ENCODE measurements around the gene CCNL2.
"Not testable (repeated sequence)": the region's sequence is repeated elsewhere in the genome, so short reads cannot be mapped to it uniquely, and the experiment has no call there.

CCNL2 gene

GRCh38 chr1:1419813-1420653, 20.9 kb upstream of the CCNL2 start:
- DNase-seq (ENCODE audit: low spot score), result peak; percentile 3

DNA sequence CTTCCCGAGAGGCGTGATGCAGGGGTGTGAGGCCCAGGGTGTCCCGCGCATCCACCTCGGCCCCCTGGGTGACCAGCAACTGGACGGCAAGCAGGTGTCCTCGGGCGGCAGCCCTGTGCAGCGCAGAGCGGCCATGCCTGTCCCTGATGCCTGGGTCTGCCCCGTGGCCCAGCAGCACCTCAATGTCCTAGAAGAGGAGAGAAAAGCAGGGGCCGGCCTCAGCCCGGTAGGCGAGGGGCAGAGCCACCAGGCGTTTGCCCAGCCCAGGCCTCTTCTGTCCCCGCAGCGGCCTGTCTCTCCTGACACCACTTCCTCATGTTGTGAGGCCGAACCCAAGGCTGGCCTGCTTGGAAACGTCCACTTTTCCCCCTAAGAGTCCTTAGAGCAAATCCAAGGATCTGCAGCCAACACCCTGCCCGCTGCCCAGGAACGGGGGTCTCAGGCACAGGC, 20.3 kb upstream of the CCNL2 start:
- DNase-seq (ENCODE audit: low spot score), result no peak

DNA sequence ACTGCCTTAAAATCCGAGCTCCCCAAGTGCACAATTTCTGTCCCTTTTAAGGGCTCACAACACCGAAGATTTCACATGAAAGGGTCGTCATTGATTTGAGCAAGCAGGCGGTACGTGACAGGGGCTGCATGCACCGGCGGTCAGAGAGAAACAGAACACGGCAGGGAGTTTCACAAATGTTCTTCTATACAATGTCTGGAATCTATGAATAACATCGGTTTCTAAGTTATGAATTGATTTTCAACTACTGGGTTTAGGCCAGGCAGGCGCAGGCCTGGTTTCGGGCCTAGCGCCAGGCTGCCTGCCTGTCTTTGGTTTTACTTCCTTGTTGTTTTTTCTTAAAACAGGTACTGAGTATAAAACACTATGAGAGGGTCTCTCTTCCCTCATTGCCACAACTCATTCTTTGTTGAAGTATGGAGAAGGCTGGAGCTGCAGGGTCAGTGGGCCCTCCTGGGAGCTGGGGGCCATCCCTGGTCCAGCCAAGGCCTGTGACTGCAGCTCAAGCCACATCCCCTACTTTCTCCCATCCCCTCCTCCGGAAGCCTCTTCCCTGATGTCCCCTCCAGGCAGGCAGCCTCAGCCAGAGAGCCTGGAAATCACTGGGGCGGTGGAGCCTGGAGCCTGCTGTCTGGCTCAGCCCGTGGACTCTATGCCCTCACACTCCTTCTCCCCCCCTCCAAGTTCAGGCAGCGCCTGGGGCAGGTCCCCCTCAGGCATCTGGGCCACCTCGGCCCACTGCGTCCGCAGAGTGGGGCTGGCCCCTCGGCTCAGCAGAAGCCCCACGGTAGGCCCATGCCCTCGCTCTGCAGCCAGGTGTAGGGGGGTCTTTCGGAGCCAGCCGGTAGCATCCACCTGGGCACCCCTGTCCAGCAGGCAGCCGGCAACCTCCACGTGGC, 19.6 kb upstream of the CCNL2 start:
- no peak for DNase-seq (ENCODE audit: low spot score)

- not testable (repeated sequence) for DNase-seq (ENCODE audit: low spot score)
Observed at GRCh38 chr1:1417825-1418463, 18.8 kb upstream of the CCNL2 start.

DNA sequence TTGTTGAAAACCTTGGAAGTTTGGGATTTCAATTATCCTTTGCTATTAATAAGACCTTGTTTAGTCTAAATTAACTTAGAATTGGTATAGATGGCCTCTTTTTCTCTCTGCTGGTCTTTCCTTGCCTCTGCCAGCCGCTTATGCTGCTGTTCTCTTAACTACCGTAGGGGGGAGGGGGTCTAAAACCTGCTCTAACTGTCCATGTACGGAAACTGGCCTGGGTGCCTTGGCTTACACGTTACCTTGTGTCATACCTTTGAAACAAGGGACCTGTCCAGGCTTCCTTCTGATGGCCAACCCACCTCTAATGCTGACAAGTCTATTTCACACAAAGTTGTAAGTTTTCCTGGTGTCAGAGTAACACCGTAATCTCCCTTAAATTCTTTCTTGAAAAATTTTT, 18.3 kb upstream of the CCNL2 start:
- not testable (repeated sequence) for DNase-seq (ENCODE audit: low spot score)

DNA sequence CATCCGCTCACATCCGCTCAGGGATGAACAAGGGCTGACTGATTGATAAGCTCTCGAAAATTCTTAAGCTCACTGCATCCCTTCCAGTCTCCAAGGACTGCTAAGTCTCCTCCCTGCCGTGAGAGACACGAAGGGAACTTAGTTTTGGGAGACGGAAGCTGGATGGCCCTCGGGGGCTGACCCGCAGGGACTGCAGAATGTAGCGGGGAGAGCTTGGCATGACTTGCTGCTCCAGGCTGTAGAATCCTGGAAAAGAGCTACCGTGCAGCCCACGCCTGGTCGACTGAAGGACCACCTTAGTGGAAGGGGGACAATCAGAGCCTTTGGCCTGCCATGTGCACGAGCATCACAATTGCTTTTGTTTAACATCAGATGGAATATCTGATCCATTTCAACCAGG, 16.6 kb upstream of the CCNL2 start:
- DNase-seq (ENCODE audit: low spot score), result no peak

DNA sequence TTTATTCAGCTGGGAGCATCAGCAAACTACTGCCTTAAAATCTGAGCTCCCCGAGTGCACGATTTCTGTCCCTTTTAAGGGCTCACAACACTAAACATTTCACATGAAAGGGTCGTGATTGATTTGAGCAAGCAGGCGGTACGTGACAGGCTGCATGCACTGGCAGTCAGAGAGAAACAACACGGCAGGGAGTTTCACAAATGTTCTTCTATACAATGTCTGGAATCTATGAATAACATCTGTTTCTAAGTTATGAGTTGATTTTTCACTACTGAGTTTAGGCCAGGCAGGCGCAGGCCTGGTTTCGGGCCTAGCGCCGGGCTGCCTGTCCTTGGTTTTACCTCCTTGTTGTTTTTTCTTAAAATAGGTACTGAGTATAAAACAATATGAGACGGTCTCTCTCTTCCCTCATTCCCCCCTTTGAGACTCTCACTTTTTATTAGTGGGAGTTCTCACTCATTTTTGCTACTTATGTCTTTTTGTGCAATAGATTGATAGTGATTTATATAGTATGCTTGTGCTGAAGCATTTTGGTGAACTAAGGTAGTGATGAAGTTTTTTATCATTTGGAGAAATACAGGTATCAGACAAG, 13.3 kb upstream of the CCNL2 start:
- not testable (repeated sequence) for DNase-seq (ENCODE audit: low spot score)

GRCh38 chr1:1411626-1412025, 12.5 kb upstream of the CCNL2 start:
- no peak for DNase-seq (ENCODE audit: low spot score)

DNA sequence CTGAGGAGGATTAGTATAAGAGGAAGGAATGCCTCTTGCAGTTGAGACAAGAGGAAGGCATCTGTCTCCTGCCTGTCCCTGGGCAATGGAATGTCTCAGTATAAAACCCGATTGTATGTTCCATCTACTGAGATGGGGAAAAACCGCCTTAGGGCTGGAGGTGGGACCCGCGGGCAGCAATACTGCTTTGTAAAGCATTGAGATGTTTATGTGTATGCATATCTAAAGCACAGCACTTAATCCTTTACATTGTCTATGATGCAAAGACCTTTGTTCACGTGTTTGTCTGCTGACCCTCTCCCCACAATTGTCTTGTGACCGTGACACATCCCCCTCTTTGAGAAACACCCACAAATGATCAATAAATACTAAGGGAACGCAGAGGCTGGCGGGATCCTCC, 11.1 kb upstream of the CCNL2 start:
- DNase-seq (ENCODE audit: low spot score), result not testable (repeated sequence)

GRCh38 chr1:1407636-1408318, 8.6 kb upstream of the CCNL2 start:
- DNase-seq (ENCODE audit: low spot score), result no peak

DNA sequence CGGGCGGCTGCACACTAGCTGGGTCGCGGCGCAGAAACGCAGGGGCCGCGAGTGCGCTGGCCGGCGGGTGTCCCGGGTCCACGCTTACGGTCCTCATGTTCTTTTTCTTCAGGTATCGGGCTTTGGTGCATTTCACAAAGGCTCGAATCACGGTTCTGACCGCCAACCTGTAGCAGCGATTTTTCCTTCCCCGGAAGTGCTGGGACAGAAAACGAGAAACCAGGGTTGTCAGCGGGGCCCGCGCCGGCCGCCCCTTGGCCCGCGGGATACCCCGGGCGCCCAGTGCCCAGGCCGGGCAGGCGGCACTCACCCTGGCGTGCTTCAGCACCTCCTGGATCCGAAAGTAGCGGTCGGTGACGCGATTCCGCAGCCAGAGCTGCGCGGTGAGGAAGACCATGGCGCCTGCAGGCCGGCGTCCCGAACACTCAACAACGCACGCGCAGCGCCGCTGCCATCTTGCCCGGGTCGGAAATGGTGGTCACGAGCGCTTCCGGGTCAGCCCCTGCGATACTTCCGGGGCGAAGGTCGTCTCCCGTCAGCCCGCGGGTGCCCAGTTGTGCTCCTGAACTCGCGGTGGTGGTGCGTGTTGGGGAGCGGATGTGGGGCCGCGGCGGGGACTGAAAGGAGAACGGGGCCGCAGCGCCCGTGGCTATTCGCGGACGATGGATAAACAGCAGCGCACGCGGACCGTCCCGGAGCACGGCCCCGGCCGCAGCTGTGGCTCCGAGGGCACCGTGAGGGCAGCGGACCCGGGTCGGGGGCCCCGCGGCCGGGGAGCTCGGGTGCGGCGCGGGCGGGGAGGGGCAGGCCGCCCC, 7.9 kb upstream of the CCNL2 start, which contains the start of gene MRPL20:
TSS of gene MRPL20 (minus strand) at position 473 of the 815 bp plus-strand sequence. CDS start at position 397, 76 bp downstream.
- peak; percentile 93 for DNase-seq (ENCODE audit: low spot score)

DNA sequence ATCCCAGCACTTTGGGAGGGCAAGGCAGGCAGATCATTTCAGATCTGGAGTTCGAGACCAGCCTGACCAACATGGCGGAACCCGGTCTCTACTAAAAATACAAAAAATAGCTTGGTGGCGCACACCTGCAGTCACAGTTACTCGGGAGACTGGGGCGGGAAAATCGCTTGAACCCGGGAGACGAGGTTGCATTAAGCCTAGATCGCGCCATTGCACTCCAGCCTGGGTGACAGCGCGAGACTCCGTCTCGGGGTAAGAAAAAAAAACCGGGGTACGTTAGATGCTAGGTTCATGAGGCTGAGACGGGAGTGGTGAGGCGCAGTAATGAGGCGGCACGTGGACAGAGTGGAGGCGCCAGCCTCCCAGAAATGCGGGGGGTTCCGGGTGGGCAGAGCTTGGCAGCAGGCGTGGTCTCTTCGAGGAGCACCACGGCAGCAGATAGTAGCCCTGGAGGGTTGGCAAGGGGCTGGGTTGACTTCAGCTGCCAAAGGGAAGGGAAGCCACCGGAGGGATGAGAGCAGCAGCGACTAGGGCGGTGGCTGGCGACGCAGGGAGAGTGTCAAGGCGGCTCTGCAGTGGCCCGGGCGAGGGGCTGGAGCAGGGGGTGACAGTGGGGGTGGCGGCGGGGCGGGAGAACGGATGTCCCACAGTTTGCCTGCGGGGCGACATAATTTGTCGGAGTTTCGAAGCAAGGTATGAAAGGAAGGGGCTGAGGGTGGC, 7.1 kb upstream of the CCNL2 start:
- no peak for DNase-seq (ENCODE audit: low spot score)

GRCh38 chr1:1403653-1404052, 4.5 kb upstream of the CCNL2 start:
- no peak for DNase-seq (ENCODE audit: low spot score)

DNA sequence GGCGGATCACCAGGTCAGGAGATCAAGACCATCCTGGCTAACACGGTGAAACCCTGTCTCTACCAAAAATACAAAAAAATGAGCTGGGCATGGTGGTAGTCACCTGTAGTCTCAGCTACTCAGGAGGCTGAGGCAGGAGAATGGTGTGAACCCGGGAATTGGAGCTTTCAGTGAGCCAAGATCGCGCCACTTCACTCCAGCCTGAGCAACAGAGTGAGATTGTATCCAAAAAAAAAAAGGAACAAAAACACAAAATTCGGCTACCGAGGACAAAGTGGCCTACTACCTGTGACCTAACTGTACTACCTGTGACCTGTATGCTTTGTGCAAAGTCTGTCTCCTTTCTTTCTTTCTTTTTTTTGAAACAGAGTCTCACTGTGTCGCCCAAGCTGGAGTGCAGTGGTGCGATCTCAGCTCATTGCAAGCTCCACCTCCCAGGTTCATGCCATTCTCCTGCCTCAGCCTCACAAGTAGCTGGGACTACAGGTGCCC, 3.8 kb upstream of the CCNL2 start:
- not testable (repeated sequence) for DNase-seq (ENCODE audit: low spot score)

GRCh38 chr1:1402072-1402900, 3.2 kb upstream of the CCNL2 start:
- DNase-seq (ENCODE audit: low spot score), result no peak

DNA sequence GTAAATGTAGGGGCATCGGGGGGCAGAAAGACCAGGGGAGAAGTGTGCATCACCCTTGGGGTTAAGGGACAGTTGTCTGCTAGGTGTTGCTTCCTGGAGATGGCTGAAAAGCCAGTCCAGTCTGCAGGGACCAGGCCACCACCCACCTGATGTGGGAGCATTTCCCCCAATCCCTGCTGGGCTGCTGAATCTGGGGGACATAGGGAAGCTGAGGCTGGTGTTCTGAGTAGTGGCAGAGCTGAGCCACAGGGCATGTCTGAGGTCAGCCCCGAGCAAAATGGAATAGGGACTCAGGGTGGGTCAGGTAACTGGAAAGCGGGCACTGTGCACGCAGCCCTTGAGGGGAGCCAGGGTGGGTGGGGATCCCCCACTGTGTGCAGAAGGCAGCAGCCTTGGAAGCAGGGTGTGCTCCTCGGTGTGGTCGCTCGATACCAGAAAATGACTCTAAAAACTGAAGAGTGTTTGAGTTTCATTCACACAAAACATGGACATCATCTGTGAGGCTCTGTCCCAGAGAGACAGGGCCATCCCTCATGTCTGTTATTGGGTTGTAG, 2.4 kb upstream of the CCNL2 start:
- no peak for DNase-seq (ENCODE audit: low spot score)

GRCh38 chr1:1400576-1401456, 1.7 kb upstream of the CCNL2 start:
- no peak for DNase-seq (ENCODE audit: low spot score)

All from germinal center (tissue), 1 donor.